Stomach (tissue), 9 donors: ENCODE results near the gene HSPA12B. TPM values are rescaled to one million over a fixed set of nuclear protein-coding genes. Genes with fewer than 3 reads are reported as not detected.

Experiments used
- DNase-seq, 2 donors: peaks; one replicate each; pipeline versions ENCODE4 v3.0.0 to v3.0.0-alpha.2; 2013 to 2019
- H3K27ac ChIP-seq, 5 donors: fragments of 200-600 bp in 4 of 5; sonication (generic) in 4 of 5; one replicate each; pipeline ENCODE4 v1.5.1; 2013 to 2019; ENCODE audit warnings: mild to moderate bottlenecking in 1 of 5, moderate library complexity in 1 of 5
- H3K27me3 ChIP-seq, 3 donors: fragments of 200-600 bp; sonication (generic); one replicate each; pipeline ENCODE4 v1.5.1; 2017 to 2019; ENCODE audit warnings: mixed run types in 1 of 3
- H3K36me3 ChIP-seq, 4 donors: fragments of 200-600 bp; sonication (generic); 1 replicate in 3 of 4; 2 replicates in 1 of 4; pipeline ENCODE4 v1.5.1; 2016 to 2019
- H3K4me1 ChIP-seq, 4 donors: fragments of 200-600 bp; sonication (generic); one replicate each; pipeline ENCODE4 v1.5.1; 2016 to 2019
- H3K4me3 ChIP-seq, 4 donors: fragments of 200-600 bp; sonication (generic) in 3 of 4; one replicate each; pipeline ENCODE4 v1.5.1; 2016 to 2019; ENCODE audit warnings: mild to moderate bottlenecking in 1 of 4
- H3K9me3 ChIP-seq, 4 donors: fragments of 200-600 bp; sonication (generic); one replicate each; pipeline ENCODE4 v1.5.1; 2016 to 2019
- EP300 ChIP-seq: sonication (generic); formaldehyde crosslinking; IDR thresholded peaks from one replicate; pipeline ENCODE4 v1.6.1; 2017; ENCODE audit warnings: antibody characterized with exemption
- POLR2A ChIP-seq, 4 donors: fragments of 450-650 bp; IDR thresholded peaks; one replicate each; pipeline ENCODE4 v1.6.1; 2016; ENCODE audit warnings: antibody characterized with exemption in 4 of 4, control low read depth in 2 of 4, mild to moderate bottlenecking in 1 of 4, moderate library complexity in 1 of 4
- POLR2AphosphoS5 ChIP-seq, 3 donors: sonication (generic); formaldehyde crosslinking; IDR thresholded peaks; one replicate each; pipeline ENCODE4 v1.6.1; 2016; ENCODE audit warnings: antibody characterized with exemption in 3 of 3
- WGBS, 5 donors: extraction: QIAGEN DNeasy Blood & Tissue Kit in 3 of 5; methylation state at CpG; one replicate each; pipeline versions ENCODE4 v1.1.5 to v1.1.7; 2013 to 2018; 5-methylcytosine and 5-hydroxymethylcytosine counted together
- intact Hi-C: fragments of 100-400 bp; cut with DNase I; formaldehyde crosslinking; loops from one replicate; pipeline ENCODE4 v1.15.1; 2023; ENCODE audit warnings: low total_unique reads
- polyA plus RNA-seq, 3 donors: library from polyadenylated mRNA; stranded (reverse); fragments of 200-250 nt; gene quantifications; one replicate each; pipeline ENCODE4 v1.2.3, GENCODE V29; 2013
- total RNA-seq, 5 donors: library from RNA; depleted of rRNA; stranded (reverse); fragments of >200 nt; gene quantifications; one replicate each; pipeline versions ENCODE4 v1.1.0 to v1.2.3, GENCODE V29; 2014 to 2016
- TF ChIP-seq, protein P1 (sequence below), 7 experiments: fragments of 450-650 bp in 4 of 7; fragments of 200-600 bp in 3 of 7; sonication (generic) in 3 of 7; IDR thresholded peaks; one replicate each; pipeline ENCODE4 v1.5.1; 2016 to 2019; ENCODE audit warnings: antibody characterized with exemption in 7 of 7, control low read depth in 2 of 7, mild to moderate bottlenecking in 1 of 7
- donor health status: healthy with polysubstance abuse.
- donor health status: Bipolar disorder and iron deficiency.
- donor health status: healthy.

Gene HSPA12B
- total and polyA plus RNA-seq, 8 donors: 0.87 to 14.3 (median 4.5) TPM

DNA sequence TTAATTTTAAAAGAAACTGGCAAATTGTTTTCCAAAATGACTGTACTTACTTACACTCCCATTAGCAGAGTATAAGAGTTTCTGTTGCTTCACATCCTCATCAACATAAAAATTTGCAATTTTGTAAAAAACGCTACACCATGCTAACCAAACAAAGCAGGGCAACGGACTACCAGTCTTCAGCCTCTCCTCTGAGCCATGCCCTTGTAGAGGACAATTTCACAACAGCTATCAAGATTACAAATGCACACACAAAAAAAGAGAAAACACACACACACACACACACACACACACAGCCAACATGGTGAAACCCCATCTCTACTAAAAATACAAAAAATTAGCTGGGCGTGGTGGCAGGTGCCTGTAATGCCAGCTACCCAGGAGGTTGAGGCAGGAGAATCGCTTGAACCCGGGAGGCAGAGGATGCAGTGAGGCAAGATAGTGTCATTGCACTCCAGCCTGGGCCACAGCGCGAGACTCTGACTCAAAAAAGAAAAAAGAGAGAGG is 39.1 kb downstream of the HSPA12B start:
- 64 to 77% (median 77%) methylated on average over 7 of the region's 7 CpGs for WGBS, 5 donors
- no peak for DNase-seq
- Histone ChIP-seq H3K27me3 (no peaks in the 10 kb centered on the region), H3K36me3 (no peaks in the 10 kb centered on the region), H3K4me3 (no peak overlapping the region), H3K9me3 (no peaks in the 10 kb centered on the region), H3K4me1 (peaks cover 15 to 23% (median 20%) of the 10 kb centered on the region in 4 donors), H3K27ac (no peak overlapping the region)
- TF ChIP-seq POLR2AphosphoS5 (IDR thresholded peaks at IDR 0.05) (no peak), EP300 (no peak), POLR2A (IDR thresholded peaks at IDR 0.05) (no peak)
- TF ChIP-seq, protein P1, sequence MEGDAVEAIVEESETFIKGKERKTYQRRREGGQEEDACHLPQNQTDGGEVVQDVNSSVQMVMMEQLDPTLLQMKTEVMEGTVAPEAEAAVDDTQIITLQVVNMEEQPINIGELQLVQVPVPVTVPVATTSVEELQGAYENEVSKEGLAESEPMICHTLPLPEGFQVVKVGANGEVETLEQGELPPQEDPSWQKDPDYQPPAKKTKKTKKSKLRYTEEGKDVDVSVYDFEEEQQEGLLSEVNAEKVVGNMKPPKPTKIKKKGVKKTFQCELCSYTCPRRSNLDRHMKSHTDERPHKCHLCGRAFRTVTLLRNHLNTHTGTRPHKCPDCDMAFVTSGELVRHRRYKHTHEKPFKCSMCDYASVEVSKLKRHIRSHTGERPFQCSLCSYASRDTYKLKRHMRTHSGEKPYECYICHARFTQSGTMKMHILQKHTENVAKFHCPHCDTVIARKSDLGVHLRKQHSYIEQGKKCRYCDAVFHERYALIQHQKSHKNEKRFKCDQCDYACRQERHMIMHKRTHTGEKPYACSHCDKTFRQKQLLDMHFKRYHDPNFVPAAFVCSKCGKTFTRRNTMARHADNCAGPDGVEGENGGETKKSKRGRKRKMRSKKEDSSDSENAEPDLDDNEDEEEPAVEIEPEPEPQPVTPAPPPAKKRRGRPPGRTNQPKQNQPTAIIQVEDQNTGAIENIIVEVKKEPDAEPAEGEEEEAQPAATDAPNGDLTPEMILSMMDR (IDR thresholded peaks at IDR 0.05): no peak
- intact Hi-C loops: no loop called here

DNA sequence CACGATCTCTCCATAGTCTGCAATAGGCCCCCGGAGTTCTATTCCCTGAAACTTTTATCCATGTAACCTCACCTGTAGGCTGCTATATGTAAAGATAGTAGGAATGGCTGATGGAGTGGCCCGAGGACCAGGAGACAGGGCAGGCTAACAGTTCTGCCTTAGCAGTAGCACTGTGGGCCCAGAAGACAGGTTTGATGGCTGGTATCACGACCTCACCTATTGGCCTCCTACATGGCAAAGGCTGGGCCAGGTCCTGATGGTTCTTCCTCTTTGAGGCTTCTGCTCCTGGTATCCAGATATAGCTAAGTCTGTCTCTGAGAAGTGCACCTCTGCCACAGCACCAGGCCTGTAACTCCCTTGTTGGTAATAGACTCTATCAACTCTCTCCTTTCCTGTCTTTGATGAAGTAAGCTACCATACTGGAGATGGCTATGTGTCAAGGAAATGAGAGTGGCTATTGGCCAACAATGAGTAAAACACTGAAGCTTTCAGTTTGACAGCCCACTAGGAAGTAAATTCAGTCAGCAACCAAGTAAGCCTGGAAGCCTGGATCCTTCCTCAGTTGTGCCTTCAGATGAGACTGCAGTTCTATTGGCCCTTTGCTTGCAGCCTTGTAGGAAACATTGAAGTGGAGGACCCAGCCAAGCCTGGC is 43.1 kb downstream of the HSPA12B start:
- DNase-seq: no peak
- peaks cover 0 to 17% (median 4%) of the 10 kb centered on the region in 3 donors for H3K27me3 ChIP-seq
- no peaks in the 10 kb centered on the region for H3K36me3 ChIP-seq
- TF ChIP-seq, protein P1 (IDR thresholded peaks at IDR 0.05): no peak
- TF ChIP-seq POLR2AphosphoS5 (IDR thresholded peaks at IDR 0.05) (no peak), POLR2A (IDR thresholded peaks at IDR 0.05) (no peak), EP300 (no peak)
- 88 to 94% (median 90%) methylated on average over 4 of the region's 4 CpGs for WGBS, 5 donors
- peaks cover 14 to 24% (median 20%) of the 10 kb centered on the region in 4 donors for H3K4me1 ChIP-seq
- H3K9me3 ChIP-seq: no peaks in the 10 kb centered on the region
- no peak overlapping the region for H3K27ac ChIP-seq
- H3K4me3 ChIP-seq: no peak overlapping the region
- intact Hi-C loops: no loop called here

- WGBS, 5 donors: 13 to 82% (median 16%) methylated on average over 2 to 16 of the region's 16 CpGs
- peak overlapping the region in 2 of 5 donors; percentile 2 to 50 for H3K27ac ChIP-seq
- intact Hi-C loops: no loop called here
These were observed 44.9 kb downstream of the HSPA12B start for GRCh38 chr20:3777381-3777715.

More at GRCh38 chr20:3777381-3777715, 44.9 kb downstream of the HSPA12B start:
- H3K4me1 ChIP-seq: peaks cover 23 to 37% (median 30%) of the 10 kb centered on the region in 4 donors
- peak overlapping the region; percentile 47 to 71 (median 60) for H3K4me3 ChIP-seq
- DNase-seq: no peak
- H3K9me3 ChIP-seq: no peaks in the 10 kb centered on the region
- TF ChIP-seq POLR2AphosphoS5 (IDR thresholded peaks at IDR 0.05) (no peak), EP300 (no peak), POLR2A (IDR thresholded peaks at IDR 0.05) (no peak)
- TF ChIP-seq, protein P1 (IDR thresholded peaks at IDR 0.05): no peak
- no peaks in the 10 kb centered on the region for H3K36me3 ChIP-seq
- peaks cover 0 to 17% (median 4%) of the 10 kb centered on the region in 3 donors for H3K27me3 ChIP-seq
